T-helper 1 cell treated with Interleukin-12 subunit alpha and Interleukin-12 subunit beta and Interleukin-4 antibody, amounts not matched to agents 30 ng/mL and 1 ng/mL, for 36 hours (primary cell): ENCODE data around the gene CXCR2. TPM values are rescaled to one million over a fixed set of nuclear protein-coding genes. Genes with fewer than 3 reads are reported as not detected.
"Not testable (repeated sequence)": the region's sequence is repeated elsewhere in the genome, so short reads cannot be mapped to it uniquely, and the experiment has no call there.

Source experiments
- intact Hi-C: fragments of 100-400 bp; cut with micrococcal nuclease; formaldehyde crosslinking; loops from one replicate; pipeline ENCODE4 v1.15.1; 2024
- total RNA-seq: library from RNA; stranded (reverse); gene quantifications from 2 replicates; pipeline ENCODE4 v1.2.3, GENCODE V29; 2022

The CXCR2 gene
- total RNA-seq: 0.12 TPM in 2 replicates

DNA sequence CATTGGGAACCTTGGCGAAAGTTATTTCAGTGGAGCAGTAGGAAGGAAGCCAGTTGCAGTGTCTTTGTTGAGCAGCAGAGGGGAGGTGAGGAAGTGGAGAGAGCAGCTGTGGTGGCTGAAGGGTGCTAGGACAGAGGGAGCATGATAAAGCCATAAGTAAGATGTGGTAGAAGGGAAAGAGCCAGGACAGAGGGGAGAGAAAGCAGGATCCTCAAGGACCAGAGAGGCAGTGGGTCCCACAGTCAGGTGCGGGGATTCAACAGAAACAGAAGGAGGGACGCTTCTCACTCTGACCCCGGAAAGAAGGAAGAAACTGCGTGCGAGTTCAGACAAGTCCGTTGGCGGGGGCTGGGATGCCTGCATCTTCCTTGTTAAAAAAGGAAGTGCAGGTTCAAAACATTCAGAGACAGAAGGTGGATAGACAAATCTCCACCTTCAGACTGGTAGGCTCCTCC is at the start of gene CXCR2:
Gene CXCR2, plus strand, starts transcription at position 403 of the 455 bp plus-strand sequence. CDS start 8,774 bp downstream, outside the sequence.
- intact Hi-C loops: no loop called here

DNA sequence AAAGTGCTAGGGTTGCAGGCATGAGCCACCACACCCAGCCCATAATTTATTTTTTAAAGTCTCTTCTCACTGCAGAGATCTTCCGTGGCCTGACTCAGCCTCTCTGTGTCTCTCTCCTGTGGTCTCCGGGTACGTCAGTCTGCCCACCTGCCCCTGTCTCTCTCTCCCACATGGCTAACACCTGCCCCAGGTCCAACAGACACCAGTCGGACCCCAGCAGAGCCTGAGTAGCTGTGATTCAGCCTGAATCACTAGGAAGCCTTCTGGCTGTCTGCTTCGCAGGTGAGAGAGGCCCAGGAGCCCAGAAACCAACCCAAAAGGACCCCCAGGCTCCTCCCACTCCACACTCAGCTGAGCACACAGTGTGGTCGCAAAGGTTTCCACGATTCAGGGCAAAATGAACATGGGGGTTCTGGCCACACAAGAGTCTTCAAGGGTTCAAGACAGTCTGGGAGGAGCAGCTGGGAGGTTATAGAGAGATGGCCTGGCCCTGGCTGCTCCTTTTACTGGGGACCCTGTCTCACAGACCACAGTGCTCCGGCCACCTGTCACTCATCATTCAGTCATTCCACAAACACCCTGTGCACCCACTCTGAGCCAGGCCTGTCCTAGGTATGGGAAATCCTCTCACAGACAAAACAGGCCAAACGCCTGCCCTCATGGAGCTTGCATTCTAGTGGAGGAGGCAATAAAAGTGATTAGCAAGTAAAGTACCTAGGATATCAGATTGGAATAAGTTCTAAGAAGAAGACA is 48.2 kb upstream of the CXCR2 start:
- intact Hi-C loops: no loop called here

DNA sequence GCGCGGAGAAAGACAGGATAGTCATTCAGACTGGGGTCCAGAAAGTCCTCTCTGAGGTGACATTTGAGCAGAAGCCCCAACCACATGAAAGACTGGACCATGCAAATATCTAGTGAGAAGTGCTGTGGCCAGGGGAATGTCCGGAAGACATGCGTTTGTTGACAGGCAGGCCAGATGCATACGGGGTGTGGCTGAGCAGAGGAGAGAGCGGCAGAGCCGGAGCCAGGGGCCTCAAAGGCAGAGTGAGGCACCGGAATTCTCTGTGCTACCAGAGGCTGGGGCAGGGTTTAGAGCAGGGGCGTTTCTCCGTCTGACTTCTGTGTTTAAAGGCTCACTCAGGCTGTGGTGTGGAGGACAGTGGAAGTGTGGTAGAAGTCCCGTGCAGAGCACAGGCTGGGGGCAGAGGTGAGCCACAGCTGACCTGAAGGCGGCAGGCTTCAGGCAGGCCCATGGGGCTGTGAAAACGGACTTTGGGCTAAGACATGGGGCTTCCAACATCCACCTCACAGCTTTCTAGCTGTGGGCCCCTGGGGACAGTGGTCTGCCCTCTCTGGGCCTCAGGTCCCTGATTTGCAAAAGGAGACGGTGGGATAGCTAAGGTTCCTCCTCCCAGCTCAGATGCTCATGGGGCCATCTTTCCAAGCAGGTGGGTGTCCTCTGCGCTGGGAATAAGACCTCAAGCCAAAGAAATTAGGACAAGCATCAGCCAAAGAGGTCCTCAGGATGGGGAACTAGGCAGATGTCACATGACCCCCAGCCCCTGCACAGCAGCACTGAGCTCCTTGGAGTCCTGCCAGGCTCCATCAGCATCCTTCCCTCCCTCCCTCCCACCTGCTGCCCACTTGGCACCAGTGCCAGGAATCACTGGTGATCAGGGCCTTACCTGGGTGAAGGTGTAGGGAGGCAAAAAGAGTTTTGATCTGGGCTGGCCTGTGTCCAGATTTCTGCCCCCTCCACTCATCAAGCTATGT is 45.6 kb upstream of the CXCR2 start:
- intact Hi-C loops: no loop called here

DNA sequence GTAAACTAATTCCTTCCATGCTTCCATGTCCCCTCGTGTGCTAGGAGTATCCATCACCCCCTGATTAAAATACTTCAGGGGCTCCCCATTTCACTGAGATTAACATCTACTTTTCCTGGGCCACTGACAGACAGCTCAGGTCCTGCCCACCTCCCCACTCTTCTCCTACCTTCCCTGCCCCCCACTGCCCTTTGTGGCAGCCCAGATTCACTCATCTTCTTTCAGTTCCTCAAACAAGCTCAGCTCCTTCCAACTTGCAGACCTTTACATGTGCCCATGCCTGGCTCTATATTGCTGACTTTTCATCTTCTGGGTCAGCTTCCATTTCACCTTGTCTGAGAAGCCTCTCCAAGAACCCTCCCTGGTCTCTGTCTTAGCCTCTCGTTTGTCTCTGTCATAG is 44.8 kb upstream of the CXCR2 start:
- intact Hi-C loops: no loop called here

DNA sequence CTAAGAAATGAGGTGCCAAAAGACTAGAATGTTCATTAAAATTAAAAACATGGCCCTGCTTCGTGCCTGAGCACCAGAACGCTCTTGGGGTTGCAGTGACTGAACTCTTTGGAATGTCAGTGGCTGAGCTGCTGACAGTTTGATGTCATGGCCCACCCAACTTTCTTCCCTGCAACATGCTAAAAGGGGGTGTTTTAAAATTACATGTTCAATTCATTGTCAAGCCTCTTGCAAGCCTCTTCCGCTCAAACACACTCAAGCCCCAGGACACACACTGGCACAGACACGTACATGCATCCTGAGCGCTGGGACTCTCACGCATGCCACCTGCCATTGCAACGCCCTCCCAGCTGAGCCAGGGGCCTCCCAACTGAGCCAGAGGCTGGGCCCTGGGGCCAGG is 44.1 kb upstream of the CXCR2 start:
- intact Hi-C loops: no loop called here

DNA sequence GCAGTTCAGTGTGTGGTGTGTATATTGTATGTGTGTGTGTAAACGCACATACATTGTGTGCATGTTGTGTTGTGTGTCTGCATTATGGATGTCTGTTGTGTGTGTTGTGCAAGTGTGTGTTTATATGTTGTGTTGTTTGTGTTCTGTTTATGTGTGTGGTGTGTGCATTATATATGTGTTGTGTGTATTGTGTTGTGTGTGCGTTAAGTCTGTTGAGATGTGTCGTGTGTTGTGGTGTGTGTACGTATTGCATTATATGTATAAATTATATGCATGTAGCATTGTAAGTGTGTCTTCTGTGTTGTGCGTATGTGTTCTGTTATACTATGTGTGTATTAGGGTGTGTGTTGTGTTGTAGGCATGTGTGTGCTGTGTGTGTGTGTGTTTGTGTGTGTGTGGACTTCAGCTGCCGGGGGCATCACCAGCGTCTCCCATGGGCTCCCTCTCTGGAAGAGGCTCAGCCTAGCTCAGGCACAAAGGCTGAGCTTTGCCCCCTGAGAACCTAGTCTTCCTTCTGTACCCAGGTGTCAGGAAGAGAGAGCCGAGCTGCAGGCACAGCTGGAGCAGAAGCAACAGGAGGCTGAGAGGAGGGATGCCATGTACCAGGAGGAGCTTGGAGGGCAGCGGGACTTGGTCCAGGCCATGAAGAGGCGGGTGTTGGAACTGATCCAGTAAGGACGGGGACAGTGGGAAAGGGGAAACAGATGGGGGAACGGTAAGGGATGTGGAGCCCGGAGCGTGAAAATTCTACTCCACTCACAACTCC is 43.1 kb upstream of the CXCR2 start:
- intact Hi-C loops: no loop called here

DNA sequence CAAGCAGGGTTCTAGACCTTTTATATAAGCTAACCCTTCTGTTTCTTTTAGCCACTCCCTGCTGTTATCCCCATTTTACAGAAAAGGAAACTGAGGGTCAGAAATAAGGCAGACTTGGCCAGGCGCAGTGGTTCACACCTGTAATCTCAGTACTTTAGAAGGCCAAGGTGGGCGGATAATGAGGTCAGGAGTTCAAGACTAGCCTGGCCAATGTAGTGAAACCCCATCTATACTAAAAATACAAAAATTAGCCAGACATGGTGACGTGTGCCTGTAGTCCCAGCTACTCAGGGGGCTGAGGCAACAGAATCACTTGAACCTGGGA is 42.5 kb upstream of the CXCR2 start:
- intact Hi-C loops: no loop called here

DNA sequence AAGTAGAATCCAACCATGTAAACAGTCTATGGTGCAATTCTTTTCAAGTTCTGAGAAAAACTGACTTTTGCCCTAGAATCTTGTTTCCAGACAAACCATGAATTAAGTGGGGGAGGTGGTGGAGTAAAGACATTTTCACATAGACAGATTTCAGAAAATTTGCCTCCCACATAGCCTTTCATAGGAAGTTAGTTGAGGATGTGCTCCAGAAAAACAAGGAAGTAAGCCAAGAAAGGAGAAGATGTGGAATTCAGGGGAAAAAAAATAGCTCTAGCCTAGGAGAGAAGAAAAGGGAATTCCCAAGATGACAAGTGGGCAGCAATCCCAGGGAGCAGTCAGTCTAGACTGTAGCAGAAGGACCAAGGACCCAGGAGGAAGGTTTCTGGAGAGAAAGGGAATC is 39.4 kb upstream of the CXCR2 start:
- intact Hi-C loops: no loop called here

DNA sequence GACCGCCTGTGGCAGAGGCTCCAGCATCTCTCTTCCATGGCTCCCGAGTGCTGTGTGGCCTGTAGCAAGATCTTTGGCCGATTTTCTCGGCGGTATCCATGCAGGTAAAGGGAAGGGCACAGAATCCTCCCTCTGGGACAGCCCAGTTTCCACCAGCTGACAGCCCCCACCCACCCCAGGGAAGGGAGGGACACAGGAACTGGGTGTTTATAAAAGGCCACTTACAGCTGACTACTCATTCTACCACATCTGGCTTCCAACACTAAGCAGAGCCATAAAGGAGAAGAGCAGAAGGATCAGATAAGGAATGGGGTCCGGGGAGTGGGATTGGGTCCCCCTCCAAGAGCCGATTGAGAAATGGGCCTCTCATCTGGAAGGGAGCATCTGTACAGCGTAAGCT is 36.6 kb upstream of the CXCR2 start:
- intact Hi-C loops: no loop called here

DNA sequence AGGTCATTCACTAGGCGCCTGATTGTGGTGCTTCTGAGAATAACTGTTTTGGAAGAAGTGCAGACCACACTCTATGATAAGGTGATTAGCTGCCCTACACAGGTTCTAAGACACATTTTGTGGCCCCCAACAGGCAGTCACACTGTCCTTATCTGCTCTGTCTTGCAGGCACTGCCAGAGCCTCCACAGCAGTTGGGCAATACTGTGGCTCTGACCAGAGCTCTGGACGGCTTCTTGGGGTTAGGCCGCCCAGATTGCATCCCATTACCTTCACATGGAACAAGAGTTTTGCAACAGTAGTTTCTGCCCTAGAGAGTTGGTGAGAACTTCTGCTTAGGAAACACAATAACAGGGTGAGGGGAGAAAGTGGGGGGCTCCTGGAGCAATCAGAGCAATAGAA is 34.1 kb upstream of the CXCR2 start:
- intact Hi-C loops: no loop called here

DNA sequence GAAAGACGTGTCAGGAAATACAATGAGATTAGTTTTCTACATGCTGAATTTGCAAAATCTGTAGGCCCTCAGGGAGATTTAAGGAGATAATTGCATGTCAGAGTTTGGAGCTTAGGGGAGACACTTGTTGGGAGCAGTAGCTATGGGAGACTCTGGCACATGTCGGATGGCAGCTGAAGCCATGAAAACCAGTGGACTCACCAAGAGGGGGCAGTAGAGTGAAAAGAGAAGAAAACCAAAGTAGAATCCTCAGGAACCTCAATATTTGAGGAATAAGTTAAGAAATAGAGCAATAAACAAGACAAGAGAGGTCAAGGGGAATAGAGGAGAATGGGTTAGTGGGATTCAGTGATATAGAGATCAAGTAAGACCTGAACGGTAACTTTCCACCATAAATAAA is 31.9 kb upstream of the CXCR2 start:
- intact Hi-C loops: no loop called here

DNA sequence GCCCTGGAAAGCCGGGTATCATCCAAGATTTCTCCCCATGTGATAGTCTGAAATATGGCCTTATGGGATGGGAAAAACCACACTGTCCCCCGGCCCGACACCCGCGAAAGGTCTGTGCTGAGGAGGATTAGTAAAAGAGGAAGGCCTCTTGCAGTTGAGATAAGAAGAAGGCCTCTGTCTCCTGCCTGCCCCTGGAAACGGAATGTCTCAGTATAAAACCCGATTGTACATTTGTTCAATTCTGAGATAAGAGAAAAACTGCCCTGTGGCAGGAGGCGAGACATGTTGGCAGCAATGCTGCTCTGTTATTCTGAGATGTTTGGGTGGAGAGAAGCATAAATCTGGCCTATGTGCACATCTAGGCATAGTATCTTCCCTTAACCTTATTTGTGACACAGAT is 30.0 kb upstream of the CXCR2 start:
- intact Hi-C loops: no loop called here

DNA sequence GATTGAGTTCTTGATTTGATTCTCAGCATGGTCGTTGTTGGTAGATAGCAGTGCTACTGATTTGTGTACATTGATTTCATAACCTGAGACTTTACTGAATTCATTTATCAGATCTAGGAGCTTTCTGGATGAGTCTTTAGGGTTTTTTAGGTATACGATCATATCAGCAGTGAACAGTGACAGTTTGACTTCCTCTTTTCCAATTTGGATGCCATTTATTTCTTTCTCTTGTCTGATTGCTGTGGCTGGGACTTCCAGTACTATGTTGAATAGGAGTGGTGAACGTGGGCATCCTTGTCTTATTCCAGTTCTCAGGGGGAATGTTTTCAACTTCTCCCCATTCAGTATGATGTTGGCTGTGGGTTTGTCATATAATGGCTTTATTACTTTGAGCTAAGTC is 27.9 kb upstream of the CXCR2 start:
- intact Hi-C loops: no loop called here

DNA sequence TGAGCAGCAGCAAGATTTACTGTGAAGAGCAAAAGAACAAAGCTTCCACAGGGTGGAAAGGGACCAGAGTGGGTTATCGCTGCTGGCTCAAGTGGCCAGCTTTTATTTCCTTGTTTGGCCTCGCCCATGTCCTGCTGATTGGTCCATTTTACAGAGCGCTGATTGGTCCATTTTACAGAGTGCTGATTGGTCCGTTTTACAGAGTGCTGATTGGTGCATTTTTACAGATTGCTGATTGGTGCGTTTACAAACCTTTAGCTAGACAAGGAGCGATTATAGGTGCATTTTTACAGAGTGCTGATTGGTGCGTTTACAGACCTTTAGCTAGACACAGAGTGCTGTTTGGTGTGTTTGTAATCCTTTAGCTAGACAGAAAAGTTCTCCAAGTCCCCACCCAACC is 17.0 kb upstream of the CXCR2 start:
- intact Hi-C loops: not testable (repeated sequence)

DNA sequence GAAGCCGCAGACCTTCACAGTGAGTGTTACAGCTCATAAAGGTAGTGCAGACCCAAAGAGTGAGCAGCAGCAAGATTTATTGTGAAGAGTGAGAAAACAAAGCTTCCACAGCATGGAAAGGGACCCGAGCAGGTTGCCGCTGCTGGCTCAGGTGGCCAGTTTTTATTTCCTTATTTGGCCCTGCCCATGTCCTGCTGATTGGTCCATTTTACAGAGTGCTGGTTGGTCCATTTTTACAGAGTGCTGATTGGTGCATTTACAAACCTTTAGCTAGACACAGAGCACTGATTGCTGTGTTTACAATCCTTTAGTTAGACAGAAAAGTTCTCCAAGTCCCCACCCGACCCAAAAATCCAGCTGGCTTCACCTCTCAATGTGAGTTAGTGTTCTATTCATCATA is 4.0 kb upstream of the CXCR2 start:
- intact Hi-C loops: not testable (repeated sequence)

DNA sequence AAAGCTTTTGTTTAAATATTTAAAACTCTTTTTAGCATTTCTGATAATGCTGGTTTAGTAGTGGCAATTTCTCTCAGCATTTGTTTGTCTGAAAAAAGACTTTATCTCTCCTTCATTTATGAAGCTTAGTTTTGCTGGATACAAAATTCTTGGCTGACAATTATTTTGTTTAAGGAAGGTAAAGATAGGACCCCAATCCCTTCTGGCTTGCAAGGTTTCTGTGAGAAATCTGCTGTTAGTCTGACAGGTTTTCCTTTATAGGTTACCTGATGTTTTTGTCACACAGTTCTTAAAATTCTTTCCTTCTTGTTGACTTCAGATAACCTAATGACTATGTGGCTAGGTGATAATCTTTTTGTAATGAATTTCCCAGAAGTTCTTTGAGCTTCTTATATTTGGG is 3.5 kb upstream of the CXCR2 start:
- intact Hi-C loops: not testable (repeated sequence)

DNA sequence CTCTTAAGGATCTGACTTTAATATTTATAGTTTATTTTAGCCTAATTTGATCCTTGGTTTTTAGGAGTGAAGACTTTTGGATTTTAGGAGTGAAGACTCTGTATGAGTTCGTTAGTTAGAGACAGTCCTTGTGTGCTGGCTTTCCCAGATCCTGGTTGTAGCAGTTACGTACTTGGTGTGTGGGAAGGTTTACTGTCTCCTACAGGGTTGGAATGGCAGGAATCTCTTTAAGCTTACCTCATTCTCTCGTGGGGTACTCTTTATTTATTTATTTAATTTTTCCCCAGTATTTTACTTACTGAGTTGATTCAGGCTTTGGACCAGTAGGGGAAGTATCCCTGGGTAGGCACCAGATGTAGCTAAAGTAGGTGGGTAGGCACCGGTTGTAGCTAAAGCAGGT is 1.8 kb upstream of the CXCR2 start:
- intact Hi-C loops: no loop called here

DNA sequence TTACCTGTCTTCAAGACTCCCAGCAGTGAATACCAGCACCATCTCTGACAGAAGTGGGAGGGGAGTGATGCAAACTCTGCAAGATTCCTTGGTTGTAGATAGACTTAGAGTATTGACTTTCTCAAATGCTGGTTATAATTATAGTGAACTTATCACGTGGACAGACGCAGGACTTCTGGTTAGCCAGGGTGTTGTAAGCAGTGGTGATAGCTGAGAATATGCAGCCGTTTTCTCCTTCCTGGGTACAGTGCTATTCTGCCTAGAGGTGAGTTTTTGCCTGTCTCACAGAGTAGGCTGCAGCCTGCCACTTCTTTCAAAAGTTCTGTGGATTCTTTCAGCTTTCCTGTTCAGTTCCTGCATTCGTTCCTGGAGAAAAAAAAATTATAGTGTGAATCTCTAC is 733 bp upstream of the CXCR2 start:
- intact Hi-C loops: no loop called here

DNA sequence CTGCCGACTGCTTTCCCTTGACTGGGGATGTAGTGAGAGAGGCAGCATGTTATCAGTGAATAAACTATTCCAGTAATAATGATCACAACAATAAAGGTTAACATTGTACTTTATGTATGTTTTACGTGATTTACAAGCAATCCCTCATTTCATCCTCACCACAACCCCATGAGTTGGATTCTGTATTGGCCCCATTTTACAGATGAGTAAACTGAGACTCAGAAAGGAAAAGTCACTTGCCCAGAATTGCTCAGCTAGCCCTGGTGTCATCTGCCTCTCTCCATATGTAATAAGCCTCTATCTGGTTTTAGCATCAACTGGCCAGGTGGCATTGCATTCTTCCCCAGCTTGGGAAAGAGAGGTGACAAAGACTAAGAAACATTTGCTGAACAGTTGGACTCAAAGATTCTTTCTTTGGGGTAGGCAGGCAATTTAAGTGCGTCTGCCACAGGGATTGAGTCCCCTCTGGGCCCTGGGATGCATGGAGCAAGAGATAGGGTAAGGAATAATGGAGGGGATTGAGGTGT is 2.2 kb downstream of the CXCR2 start:
- intact Hi-C loops: no loop called here

DNA sequence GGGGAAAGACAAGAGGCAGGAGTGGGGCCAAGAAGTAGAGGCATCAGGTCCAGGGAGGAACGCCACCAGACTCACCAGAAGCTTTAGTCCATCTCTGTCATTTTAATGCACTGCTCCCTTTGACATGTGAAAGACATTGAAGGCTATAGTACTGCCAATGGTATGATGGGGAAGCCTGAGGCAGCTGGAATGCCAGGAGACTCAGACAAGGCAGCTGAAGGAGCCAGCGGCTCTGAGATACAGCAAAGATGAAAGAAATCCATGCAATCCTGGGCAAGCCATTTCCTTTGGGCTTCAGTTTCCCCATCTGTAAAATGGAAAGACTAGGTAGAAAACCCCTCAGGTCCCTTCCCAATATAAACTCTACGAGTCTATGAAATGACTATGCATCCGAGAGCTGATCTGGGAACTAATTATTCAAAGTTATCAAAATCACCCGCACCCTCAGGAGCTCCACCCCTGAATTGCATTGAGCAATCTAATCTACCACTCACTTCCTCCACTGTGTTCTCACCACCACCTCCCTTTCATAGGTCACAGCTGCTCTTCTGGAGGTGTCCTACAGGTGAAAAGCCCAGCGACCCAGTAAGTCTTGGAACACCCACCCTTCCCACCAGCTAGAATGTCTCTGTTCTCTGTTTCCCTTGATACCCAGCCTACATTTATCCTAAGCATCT is 3.1 kb downstream of the CXCR2 start:
- intact Hi-C loops: no loop called here
